WTC11 (cell line): ENCODE results near the gene ZNHIT2. TPM values are rescaled to one million over a fixed set of nuclear protein-coding genes. Genes with fewer than 3 reads are reported as not detected.

Experiments
- ATAC-seq: fragments of 200-7000 bp; cut with Tn5 transposase; 2 replicates; pipeline ENCODE4 v1.10.0; 2021; ENCODE audit warnings: mild to moderate bottlenecking, moderate library complexity
- CTCF ChIA-PET: fragments of 300-600 bp; sonication (Branson Sonifier 250); formaldehyde crosslinking; loops from one replicate; lab custom pipeline; 2021; ENCODE audit warnings: antibody characterized with exemption; lab: Charles Lee
- POLR2A ChIA-PET: fragments of 350-600 bp; sonication (Branson Sonifier 250); formaldehyde crosslinking; loops from one replicate; lab custom pipeline; 2021; ENCODE audit warnings: antibody characterized with exemption; lab: Charles Lee
- DNase-seq: peaks from one replicate; pipeline ENCODE4 v3.0.0; 2021; ENCODE audit warnings: low spot score
- H3K27ac Mint-ChIP-seq: 2 replicates; pipeline ENCODE4 v1.8.0; 2021; ENCODE audit warnings: mixed read lengths
- H3K27me3 Mint-ChIP-seq: 2 replicates; pipeline ENCODE4 v1.8.0; 2021; ENCODE audit warnings: low read depth, mild to moderate bottlenecking, moderate library complexity, mixed read lengths
- H3K36me3 Mint-ChIP-seq: 2 replicates; pipeline ENCODE4 v1.8.0; 2021; ENCODE audit warnings: mixed read lengths
- H3K4me1 Mint-ChIP-seq: 2 replicates; pipeline ENCODE4 v1.8.0; 2022; ENCODE audit warnings: mixed read lengths
- H3K4me3 Mint-ChIP-seq: 2 replicates; pipeline ENCODE4 v1.8.0; 2021; ENCODE audit warnings: mild to moderate bottlenecking, moderate library complexity, mixed read lengths
- H3K9me3 Mint-ChIP-seq: 2 replicates; pipeline ENCODE4 v1.8.0; 2021; ENCODE audit warnings: mixed read lengths
- AFF4 ChIP-seq: sonication (generic); formaldehyde crosslinking; IDR thresholded peaks from 2 replicates; pipeline ENCODE4 v1.8.1; 2023; ENCODE audit warnings: mild to moderate bottlenecking, missing genetic modification reagents, borderline replicate concordance
- ELF4 ChIP-seq: sonication (generic); formaldehyde crosslinking; IDR thresholded peaks from 2 replicates; pipeline ENCODE4 v1.8.1; 2022; ENCODE audit warnings: low read depth, mild to moderate bottlenecking, moderate library complexity, missing genetic modification reagents
- EMX1 ChIP-seq: fragments of 250-450 bp; sonication (Bioruptor Pico); IDR thresholded peaks from 2 replicates; pipeline ENCODE4 v1.8.0; 2021; ENCODE audit warnings: mild to moderate bottlenecking
- ESRRA ChIP-seq: sonication (generic); formaldehyde crosslinking; IDR thresholded peaks from 2 replicates; pipeline ENCODE4 v1.8.1; 2022; ENCODE audit warnings: mild to moderate bottlenecking, missing genetic modification reagents, borderline replicate concordance
- ETV6 ChIP-seq: sonication (generic); formaldehyde crosslinking; IDR thresholded peaks from 2 replicates; pipeline ENCODE4 v1.8.1; 2022; ENCODE audit warnings: mild to moderate bottlenecking, missing genetic modification reagents
- FOXK1 ChIP-seq: sonication (generic); formaldehyde crosslinking; IDR thresholded peaks from 2 replicates; pipeline ENCODE4 v1.8.0; 2022; ENCODE audit warnings: mild to moderate bottlenecking, moderate library complexity, missing genetic modification reagents
- HMGA2 ChIP-seq: fragments of 250-450 bp; sonication (Bioruptor Pico); IDR thresholded peaks from 2 replicates; pipeline ENCODE4 v1.4.0; 2021; ENCODE audit warnings: mild to moderate bottlenecking, moderate library complexity
- IRF2 ChIP-seq: sonication (generic); formaldehyde crosslinking; IDR thresholded peaks from 2 replicates; pipeline ENCODE4 v1.8.0; 2022; ENCODE audit warnings: low read depth, missing genetic modification reagents, borderline replicate concordance
- NFYB ChIP-seq: sonication (generic); formaldehyde crosslinking; conservative IDR thresholded peaks from 2 replicates; pipeline ENCODE4 v1.8.0; 2022; ENCODE audit warnings: low read depth, missing genetic modification reagents
- NR1H2 ChIP-seq: sonication (generic); formaldehyde crosslinking; IDR thresholded peaks from 2 replicates; pipeline ENCODE4 v1.9.0; 2021; ENCODE audit warnings: mild to moderate bottlenecking, moderate library complexity, missing genetic modification reagents
- OVOL2 ChIP-seq: fragments of 250-450 bp; sonication (Bioruptor Pico); IDR thresholded peaks from 2 replicates; pipeline ENCODE4 v1.9.0; 2021; ENCODE audit warnings: mild to moderate bottlenecking, borderline replicate concordance
- RELA ChIP-seq: sonication (generic); formaldehyde crosslinking; IDR thresholded peaks from 2 replicates; pipeline ENCODE4 v1.8.1; 2022; ENCODE audit warnings: missing genetic modification reagents, mild to moderate bottlenecking, borderline replicate concordance
- TEAD4 ChIP-seq: sonication (generic); formaldehyde crosslinking; IDR thresholded peaks from 2 replicates; pipeline ENCODE4 v1.8.0; 2022; ENCODE audit warnings: mild to moderate bottlenecking, missing genetic modification reagents
- ZMAT4 ChIP-seq: fragments of 250-450 bp; sonication (Bioruptor Pico); IDR thresholded peaks from 2 replicates; pipeline ENCODE4 v1.9.0; 2021; ENCODE audit warnings: mild to moderate bottlenecking
- ZNF121 ChIP-seq: sonication (generic); formaldehyde crosslinking; IDR thresholded peaks from 2 replicates; pipeline ENCODE4 v1.8.0; 2023; ENCODE audit warnings: missing genetic modification reagents
- ZNF138 ChIP-seq: sonication (generic); formaldehyde crosslinking; conservative IDR thresholded peaks from 2 replicates; pipeline ENCODE4 v1.8.1; 2022; ENCODE audit warnings: mild to moderate bottlenecking, moderate library complexity, missing genetic modification reagents
- ZNF532 ChIP-seq: fragments of 250-450 bp; sonication (Bioruptor Pico); IDR thresholded peaks from 2 replicates; pipeline ENCODE4 v1.9.0; 2021; ENCODE audit warnings: mild to moderate bottlenecking, borderline replicate concordance
- total RNA-seq: library from RNA; stranded (reverse); gene quantifications from 3 replicates; pipeline ENCODE4 v1.2.3, GENCODE V29; 2021
- TF ChIP-seq, protein P1 (sequence below): sonication (generic); formaldehyde crosslinking; IDR thresholded peaks from 2 replicates; pipeline ENCODE4 v1.8.1; 2022; ENCODE audit warnings: low read depth, missing genetic modification reagents, borderline replicate concordance
- TF ChIP-seq, protein P2 (sequence below): fragments of 250-450 bp; sonication (Bioruptor Pico); IDR thresholded peaks from 2 replicates; pipeline ENCODE4 v2.1.2; 2022; ENCODE audit warnings: mild to moderate bottlenecking, moderate library complexity
- TF ChIP-seq, protein P3 (sequence below): sonication (generic); formaldehyde crosslinking; IDR thresholded peaks from 2 replicates; pipeline ENCODE4 v1.8.1; 2023; ENCODE audit warnings: mild to moderate bottlenecking, missing genetic modification reagents, moderate library complexity

The ZNHIT2 gene
- total RNA-seq, 1 experiment from 2014 or later, result 16.7 TPM

DNA sequence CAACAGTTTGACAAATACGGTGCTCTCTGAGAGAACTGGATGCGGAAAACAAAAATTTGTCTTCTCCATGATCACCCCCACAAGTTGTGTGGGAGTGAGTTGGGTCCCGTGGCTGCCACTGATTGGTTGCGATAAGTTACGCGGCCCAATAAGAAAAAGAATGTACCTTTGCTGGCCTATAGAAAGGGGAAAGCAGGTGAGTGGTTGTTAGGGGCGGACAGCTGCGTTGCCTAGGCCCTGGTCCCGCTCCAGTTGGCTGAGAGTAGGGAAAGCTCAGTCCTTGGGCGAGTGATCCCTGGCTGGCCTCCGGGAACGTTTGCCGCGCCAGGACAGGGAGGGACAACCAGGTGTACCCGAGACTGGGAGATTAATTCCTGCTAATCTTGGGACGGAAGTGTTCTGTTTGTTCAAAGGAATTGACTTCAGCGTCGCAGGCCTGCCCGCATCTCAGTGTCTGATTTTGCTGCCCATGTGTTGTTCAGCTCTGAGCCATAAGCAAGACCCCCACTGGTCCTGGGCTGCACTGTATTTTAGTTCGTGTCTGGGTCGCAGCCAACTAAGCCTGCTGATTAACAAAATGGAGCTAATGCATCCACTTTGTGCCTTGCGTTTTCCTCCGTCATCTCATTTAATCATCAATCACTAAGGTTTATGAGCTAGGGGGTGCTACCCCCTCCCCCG, 17.6 kb upstream of the ZNHIT2 start:
- Mint-ChIP-seq H3K9me3 (no peaks in the 10 kb centered on the region), H3K36me3 (peaks cover 15% of the 10 kb centered on the region), H3K4me1 (peaks cover 18% of the 10 kb centered on the region), H3K27ac (peak overlapping the region; percentile 100), H3K4me3 (peak overlapping the region; percentile 98), H3K27me3 (no peaks in the 10 kb centered on the region; the same call in 1 of the 2 replicates)
- peak; percentile 92 for ATAC-seq
- TF ChIP-seq RELA (CRISPR knock-in tag) (no peak), ZNF138 (no peak), NFYB (CRISPR knock-in tag) (peak; percentile 75), ZNF121 (CRISPR knock-in tag) (no peak)
- TF ChIP-seq, protein P1, sequence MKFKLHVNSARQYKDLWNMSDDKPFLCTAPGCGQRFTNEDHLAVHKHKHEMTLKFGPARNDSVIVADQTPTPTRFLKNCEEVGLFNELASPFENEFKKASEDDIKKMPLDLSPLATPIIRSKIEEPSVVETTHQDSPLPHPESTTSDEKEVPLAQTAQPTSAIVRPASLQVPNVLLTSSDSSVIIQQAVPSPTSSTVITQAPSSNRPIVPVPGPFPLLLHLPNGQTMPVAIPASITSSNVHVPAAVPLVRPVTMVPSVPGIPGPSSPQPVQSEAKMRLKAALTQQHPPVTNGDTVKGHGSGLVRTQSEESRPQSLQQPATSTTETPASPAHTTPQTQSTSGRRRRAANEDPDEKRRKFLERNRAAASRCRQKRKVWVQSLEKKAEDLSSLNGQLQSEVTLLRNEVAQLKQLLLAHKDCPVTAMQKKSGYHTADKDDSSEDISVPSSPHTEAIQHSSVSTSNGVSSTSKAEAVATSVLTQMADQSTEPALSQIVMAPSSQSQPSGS (CRISPR knock-in tag), result no peak
- TF ChIP-seq, protein P2, sequence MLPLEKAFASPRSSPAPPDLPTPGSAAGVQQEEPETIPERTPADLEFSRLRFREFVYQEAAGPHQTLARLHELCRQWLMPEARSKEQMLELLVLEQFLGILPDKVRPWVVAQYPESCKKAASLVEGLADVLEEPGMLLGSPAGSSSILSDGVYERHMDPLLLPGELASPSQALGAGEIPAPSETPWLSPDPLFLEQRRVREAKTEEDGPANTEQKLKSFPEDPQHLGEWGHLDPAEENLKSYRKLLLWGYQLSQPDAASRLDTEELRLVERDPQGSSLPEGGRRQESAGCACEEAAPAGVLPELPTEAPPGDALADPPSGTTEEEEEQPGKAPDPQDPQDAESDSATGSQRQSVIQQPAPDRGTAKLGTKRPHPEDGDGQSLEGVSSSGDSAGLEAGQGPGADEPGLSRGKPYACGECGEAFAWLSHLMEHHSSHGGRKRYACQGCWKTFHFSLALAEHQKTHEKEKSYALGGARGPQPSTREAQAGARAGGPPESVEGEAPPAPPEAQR (CRISPR knock-in tag), result no peak
- ChIA-PET CTCF (interaction anchor here (0.7 to 3.7 kb wide), 16 partner anchors 13 to 457 kb away, joined by 3 to 40 read pairs (median 6); partner anchors contain the start of genes BATF2, CAPN1, CDC42EP2 and FAU), POLR2A (interaction anchor here (0.7 to 2.1 kb wide), 10 partner anchors 13 to 291 kb away, joined by 3 to 20 read pairs (median 4); partner anchors contain the start of genes CAPN1, FAU, MRPL49 and TM7SF2)
- DNase-seq, result peak; percentile 90

DNA sequence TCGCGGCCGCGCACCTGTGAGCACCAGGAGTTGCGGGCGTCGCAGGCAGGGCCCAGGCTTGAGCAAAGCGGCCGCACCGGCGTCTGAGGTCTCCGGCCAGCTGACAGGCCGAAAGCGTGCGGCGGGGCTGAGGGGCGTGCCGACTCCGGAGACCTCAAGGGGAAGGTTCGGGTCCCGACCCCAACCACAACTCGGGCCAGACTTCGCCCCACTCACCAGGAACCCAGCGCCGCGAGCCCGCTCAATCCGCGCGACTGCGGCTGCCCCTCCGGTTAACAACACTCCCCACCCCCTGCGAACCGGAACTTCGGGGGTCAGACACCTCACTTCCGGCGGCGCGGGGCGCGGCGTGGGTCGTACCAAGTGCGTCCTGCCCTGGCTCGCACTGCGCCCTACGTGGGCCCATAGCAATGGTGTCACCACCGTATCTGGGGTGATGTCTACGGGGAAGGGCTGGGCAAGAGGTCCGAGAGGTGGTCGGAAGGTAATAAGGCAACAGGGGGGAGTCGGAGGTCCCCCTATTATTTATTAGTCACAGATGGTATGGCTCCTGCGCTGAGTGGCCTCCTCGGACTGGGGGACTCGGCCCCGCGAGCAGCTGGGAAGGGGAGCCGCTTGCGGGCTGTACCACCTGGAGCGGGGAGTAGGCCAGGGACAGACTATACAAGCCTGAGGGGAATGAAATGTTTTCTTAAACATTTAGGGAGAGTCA, 16.9 kb upstream of the ZNHIT2 start, which contains the start of gene SYVN1:
SYVN1 (minus strand) TSS at position 280 of the 712 bp plus-strand sequence. CDS start 918 bp downstream, outside the sequence.
- CTCF ChIA-PET, result interaction anchor here (0.7 to 3.7 kb wide), 16 partner anchors 12 to 457 kb away, joined by 3 to 40 read pairs (median 6); partner anchors contain the start of genes BATF2, CAPN1, CDC42EP2 and FAU
- DNase-seq (peak; percentile 81), ATAC-seq (peak; percentile 63)
- no peaks in the 10 kb centered on the region for H3K9me3 Mint-ChIP-seq
- POLR2A ChIA-PET, result interaction anchor here (0.8 to 2.1 kb wide), 7 partner anchors 13 to 290 kb away, joined by 3 to 20 read pairs (median 4); partner anchors contain the start of genes CAPN1, FAU, MRPL49 and TM7SF2
- H3K27ac Mint-ChIP-seq, result peak within 1 kb of the TSS; percentile 100
- peaks cover 15% of the 10 kb centered on the region for H3K36me3 Mint-ChIP-seq
- peaks cover 18% of the 10 kb centered on the region for H3K4me1 Mint-ChIP-seq
- H3K27me3 Mint-ChIP-seq, result no peaks in the 10 kb centered on the region; the same call in 1 of the 2 replicates
- H3K4me3 Mint-ChIP-seq, result peak within 1 kb of the TSS; percentile 98
- no peak for TF ChIP-seq OVOL2 (CRISPR knock-in tag)
- TF ChIP-seq ELF4 (CRISPR knock-in tag), result no peak
- TF ChIP-seq NR1H2 (CRISPR knock-in tag), result no peak
- TF ChIP-seq EMX1 (CRISPR knock-in tag), result no peak; the same call in 1 of the 2 replicates
- no peak for TF ChIP-seq ESRRA (CRISPR knock-in tag)
- no peak for TF ChIP-seq TEAD4 (CRISPR knock-in tag)
- TF ChIP-seq FOXK1 (CRISPR knock-in tag), result peak; percentile 92
- no peak for TF ChIP-seq AFF4 (CRISPR knock-in tag)
- 0 out of 2 replicates have a peak, but pooled peaks have one; percentile 63 for TF ChIP-seq ETV6 (CRISPR knock-in tag)
- TF ChIP-seq, protein P3, sequence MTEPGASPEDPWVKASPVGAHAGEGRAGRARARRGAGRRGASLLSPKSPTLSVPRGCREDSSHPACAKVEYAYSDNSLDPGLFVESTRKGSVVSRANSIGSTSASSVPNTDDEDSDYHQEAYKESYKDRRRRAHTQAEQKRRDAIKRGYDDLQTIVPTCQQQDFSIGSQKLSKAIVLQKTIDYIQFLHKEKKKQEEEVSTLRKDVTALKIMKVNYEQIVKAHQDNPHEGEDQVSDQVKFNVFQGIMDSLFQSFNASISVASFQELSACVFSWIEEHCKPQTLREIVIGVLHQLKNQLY (CRISPR knock-in tag), result no peak
- TF ChIP-seq ZNF532 (CRISPR knock-in tag), result no peak
- TF ChIP-seq HMGA2, result peak; percentile 13; the same call in 1 of the 2 replicates
- TF ChIP-seq ZMAT4 (CRISPR knock-in tag), result no peak
- TF ChIP-seq IRF2 (CRISPR knock-in tag), result no peak
